ENCODE data around the gene KRT83. TPM values are rescaled to one million over a fixed set of nuclear protein-coding genes. Genes with fewer than 3 reads are reported as not detected.
"Not testable (repeated sequence)": the region's sequence is repeated elsewhere in the genome, so short reads cannot be mapped to it uniquely, and the experiment has no call there.

KRT83 gene
- total and polyA plus RNA-seq, 4 donors: not detected

GRCh38 chr12:52317468-52318052 lies 3.6 kb downstream of the KRT83 start:
- ATAC-seq (ENCODE audit: insufficient read depth, low FRiP score): no peak
- H3K9me3 ChIP-seq (ENCODE audit: control insufficient read depth in 4 of 4, insufficient read depth in 3 of 4, low read length in 3 of 4): no peaks in the 10 kb centered on the region
- H3K27me3 ChIP-seq (ENCODE audit: control insufficient read depth in 3 of 3, insufficient read depth in 3 of 3, low read length in 2 of 3): peaks cover 0 to 12% (median 11%) of the 10 kb centered on the region in 3 donors
- no peak for DNase-seq
- no peak overlapping the region for H3K27ac ChIP-seq (ENCODE audit: low read depth in 1 of 2, low read length in 1 of 2)
- TF ChIP-seq CTCF (IDR thresholded peaks at IDR 0.05; ENCODE audit: control extremely low read depth, extremely low read depth): no peak
- H3K4me1 ChIP-seq (ENCODE audit: control insufficient read depth in 5 of 5, insufficient read depth in 5 of 5, low read length in 5 of 5): no peaks in the 10 kb centered on the region
- H3K36me3 ChIP-seq (ENCODE audit: control insufficient read depth in 4 of 4, insufficient read depth in 4 of 4, low read length in 4 of 4): no peaks in the 10 kb centered on the region
- 85 to 87% methylated on average over 12 of the region's 12 CpGs for WGBS, 2 donors
- H3K9ac ChIP-seq (ENCODE audit: insufficient read depth in 1 of 2, low read length in 2 of 2): no peak overlapping the region
- no peak overlapping the region for H3K4me3 ChIP-seq

GRCh38 chr12:52316701-52317100 lies 4.5 kb downstream of the KRT83 start:
- ATAC-seq (ENCODE audit: insufficient read depth, low FRiP score): no peak
- no peak for DNase-seq
- H3K27ac ChIP-seq (ENCODE audit: low read depth in 1 of 2, low read length in 1 of 2): no peak overlapping the region
- H3K9me3 ChIP-seq (ENCODE audit: control insufficient read depth in 4 of 4, insufficient read depth in 3 of 4, low read length in 3 of 4): no peaks in the 10 kb centered on the region
- no peak overlapping the region for H3K4me3 ChIP-seq
- no peaks in the 10 kb centered on the region for H3K4me1 ChIP-seq (ENCODE audit: control insufficient read depth in 5 of 5, insufficient read depth in 5 of 5, low read length in 5 of 5)
- peaks cover 0 to 17% (median 14%) of the 10 kb centered on the region in 3 donors for H3K27me3 ChIP-seq (ENCODE audit: control insufficient read depth in 3 of 3, insufficient read depth in 3 of 3, low read length in 2 of 3)
- TF ChIP-seq CTCF (IDR thresholded peaks at IDR 0.05; ENCODE audit: control extremely low read depth, extremely low read depth): no peak
- H3K9ac ChIP-seq (ENCODE audit: insufficient read depth in 1 of 2, low read length in 2 of 2): no peak overlapping the region
- WGBS, 2 donors: 94 to 97% methylated on average over 11 of the region's 11 CpGs
- H3K36me3 ChIP-seq (ENCODE audit: control insufficient read depth in 4 of 4, insufficient read depth in 4 of 4, low read length in 4 of 4): no peaks in the 10 kb centered on the region

DNA sequence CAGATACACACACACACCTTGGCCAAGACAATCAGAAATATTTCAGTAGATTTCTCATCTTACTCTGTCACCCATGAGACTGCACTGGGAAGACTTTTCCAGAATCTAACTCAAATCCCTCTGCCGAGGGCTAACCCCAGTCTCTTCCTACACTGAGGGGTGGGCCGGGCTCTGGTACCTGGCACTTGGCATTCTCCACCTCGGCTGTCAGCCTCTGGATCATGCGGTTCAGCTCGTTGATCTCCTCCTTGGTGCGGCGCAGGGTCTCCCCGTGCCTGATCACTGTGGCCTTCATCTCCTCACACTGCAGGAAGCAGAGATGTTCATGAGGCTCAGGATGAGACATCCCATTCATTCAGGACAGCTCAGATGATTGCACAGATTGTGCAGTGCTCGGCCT lies 4.9 kb downstream of the KRT83 start:
- 92 to 94% methylated on average over 9 of the region's 9 CpGs for WGBS, 2 donors
- ATAC-seq (ENCODE audit: insufficient read depth, low FRiP score) (no peak), DNase-seq (no peak)
- Histone ChIP-seq H3K9ac (ENCODE audit: insufficient read depth in 1 of 2, low read length in 2 of 2) (no peak overlapping the region), H3K4me1 (ENCODE audit: control insufficient read depth in 5 of 5, insufficient read depth in 5 of 5, low read length in 5 of 5) (no peaks in the 10 kb centered on the region), H3K36me3 (ENCODE audit: control insufficient read depth in 4 of 4, insufficient read depth in 4 of 4, low read length in 4 of 4) (no peaks in the 10 kb centered on the region), H3K27ac (ENCODE audit: low read depth in 1 of 2, low read length in 1 of 2) (no peak overlapping the region), H3K4me3 (no peak overlapping the region), H3K9me3 (ENCODE audit: control insufficient read depth in 4 of 4, insufficient read depth in 3 of 4, low read length in 3 of 4) (no peaks in the 10 kb centered on the region), H3K27me3 (ENCODE audit: control insufficient read depth in 3 of 3, insufficient read depth in 3 of 3, low read length in 2 of 3) (peaks cover 0 to 17% (median 15%) of the 10 kb centered on the region in 3 donors)
- TF ChIP-seq CTCF (IDR thresholded peaks at IDR 0.05; ENCODE audit: control extremely low read depth, extremely low read depth): no peak

DNA sequence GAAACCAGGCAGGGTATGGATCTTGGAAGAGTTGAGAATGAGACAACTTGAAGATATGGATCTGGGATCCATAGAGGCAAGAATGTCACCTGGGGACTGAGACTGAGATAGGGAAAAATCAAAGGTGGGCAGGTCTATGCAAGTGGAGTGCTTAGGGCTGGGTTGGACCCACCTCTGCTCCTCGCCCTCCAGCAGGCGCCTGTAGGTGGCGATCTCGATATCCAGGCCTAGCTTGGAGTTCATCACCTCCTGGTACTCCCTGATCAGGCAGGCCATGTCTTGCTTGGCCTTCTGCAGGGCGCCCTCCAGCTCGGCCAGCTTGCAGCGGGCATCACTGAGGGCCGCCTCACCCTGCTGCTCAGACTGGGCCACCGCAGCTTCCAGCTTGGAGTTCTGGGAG lies 5.5 kb downstream of the KRT83 start:
- H3K9me3 ChIP-seq (ENCODE audit: control insufficient read depth in 4 of 4, insufficient read depth in 3 of 4, low read length in 3 of 4); H3K4me1 ChIP-seq (ENCODE audit: control insufficient read depth in 5 of 5, insufficient read depth in 5 of 5, low read length in 5 of 5); H3K4me3 ChIP-seq; H3K9ac ChIP-seq (ENCODE audit: insufficient read depth in 1 of 2, low read length in 2 of 2); H3K36me3 ChIP-seq (ENCODE audit: control insufficient read depth in 4 of 4, insufficient read depth in 4 of 4, low read length in 4 of 4); DNase-seq; ATAC-seq (ENCODE audit: insufficient read depth, low FRiP score); H3K27ac ChIP-seq (ENCODE audit: low read depth in 1 of 2, low read length in 1 of 2): not testable (repeated sequence)
- 67 to 75% methylated on average over 9 of the region's 9 CpGs for WGBS, 2 donors
- H3K27me3 ChIP-seq (ENCODE audit: control insufficient read depth in 3 of 3, insufficient read depth in 3 of 3, low read length in 2 of 3): peaks cover 0 to 20% (median 14%) of the 10 kb centered on the region in 3 donors
